GM19035 (cell line): Measurements from ENCODE around the gene FANCM.
A peak's percentile ranks its signal among the peaks of the same experiment; 100 is the strongest.
"Not testable (repeated sequence)": the region's sequence is repeated elsewhere in the genome, so short reads cannot be mapped to it uniquely, and the experiment has no call there.

Source experiments
- ATAC-seq: cut with Tn5 transposase; IDR thresholded peaks from one replicate; pipeline ENCODE4 v1.9.1; 2021; ENCODE audit not compliant: unreplicated experiment

FANCM gene

DNA sequence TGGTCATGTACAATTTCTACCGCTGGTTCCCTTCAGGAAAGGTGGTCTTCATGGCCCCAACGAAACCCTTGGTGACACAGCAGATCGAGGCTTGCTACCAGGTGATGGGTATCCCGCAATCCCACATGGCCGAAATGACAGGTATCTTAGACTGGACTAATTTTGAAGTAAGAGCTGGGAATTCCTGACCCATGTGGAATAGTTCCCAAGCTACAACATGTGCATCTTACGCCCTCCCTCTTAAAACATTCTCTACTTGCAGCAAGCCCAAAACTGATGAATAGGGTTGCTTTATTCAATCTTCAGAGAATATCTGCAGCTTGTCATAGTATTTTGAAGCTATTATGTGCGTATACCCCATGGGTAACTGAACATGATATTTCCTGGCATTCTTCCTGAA lies 669 bp downstream of the FANCM start:
- ATAC-seq: no peak

DNA sequence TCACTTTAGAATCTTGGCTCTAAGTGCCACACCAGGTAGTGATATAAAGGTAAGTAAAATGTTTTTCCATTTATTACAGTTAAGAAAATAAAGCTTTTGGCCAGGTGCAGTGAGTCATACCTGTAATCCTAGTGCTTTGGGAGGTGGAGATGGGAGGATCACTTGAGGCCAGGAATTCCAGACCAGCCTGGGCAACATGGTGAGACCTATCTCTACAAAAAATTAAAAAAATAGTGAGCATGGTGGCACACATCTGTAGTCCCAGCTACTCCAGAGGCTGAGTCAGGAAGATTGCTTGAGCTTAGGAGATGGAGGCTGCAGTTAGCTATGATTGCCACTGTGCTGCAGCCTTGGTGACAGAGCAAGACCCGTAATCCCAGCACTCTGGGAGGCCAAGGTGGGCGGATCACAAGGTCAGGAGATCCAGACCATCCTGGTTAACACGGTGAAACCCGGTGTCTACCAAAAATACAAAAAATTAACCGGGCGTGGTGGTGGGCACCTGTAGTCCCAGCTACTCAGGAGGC lies 5.0 kb downstream of the FANCM start:
- no peak for ATAC-seq

DNA sequence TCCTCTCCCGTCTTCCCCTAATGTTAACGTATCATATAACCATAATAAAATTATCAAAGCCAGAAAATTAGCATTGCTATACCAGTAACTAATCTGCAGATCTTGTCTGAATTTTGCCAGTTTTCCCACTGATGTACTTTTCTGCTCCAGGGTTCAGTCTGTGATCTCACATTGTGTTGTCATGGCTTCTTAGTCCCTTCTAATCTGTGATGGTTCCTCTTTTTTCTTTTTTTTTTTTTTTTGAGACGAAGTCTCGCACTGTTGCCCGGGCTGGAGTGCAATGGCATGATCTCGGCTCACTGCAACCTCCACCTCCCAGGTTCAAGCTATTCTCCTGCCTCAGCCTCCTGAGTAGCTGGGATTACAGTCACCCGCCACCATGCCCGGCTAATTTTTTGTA lies 6.4 kb downstream of the FANCM start:
- not testable (repeated sequence) for ATAC-seq

DNA sequence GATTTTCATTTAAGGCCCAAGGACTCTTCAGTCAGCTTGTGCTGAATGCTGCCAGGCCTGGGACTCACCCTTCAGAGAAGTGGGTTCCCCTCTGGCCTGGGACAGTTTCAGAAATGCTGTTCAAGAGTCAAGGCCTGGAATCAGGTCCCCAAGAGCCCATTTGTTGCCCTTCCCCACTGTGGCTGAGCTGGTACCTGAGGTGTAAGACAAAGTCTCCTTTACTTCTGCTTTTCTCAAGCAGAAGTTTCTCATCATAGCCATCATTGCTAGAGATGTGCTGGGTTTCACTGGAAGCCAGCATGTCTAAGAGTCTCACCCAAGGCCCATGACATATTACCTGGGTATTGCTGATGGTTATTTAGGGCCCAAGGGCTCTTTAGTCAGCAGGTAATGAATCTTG lies 8.9 kb downstream of the FANCM start:
- peak; percentile 49 for ATAC-seq

DNA sequence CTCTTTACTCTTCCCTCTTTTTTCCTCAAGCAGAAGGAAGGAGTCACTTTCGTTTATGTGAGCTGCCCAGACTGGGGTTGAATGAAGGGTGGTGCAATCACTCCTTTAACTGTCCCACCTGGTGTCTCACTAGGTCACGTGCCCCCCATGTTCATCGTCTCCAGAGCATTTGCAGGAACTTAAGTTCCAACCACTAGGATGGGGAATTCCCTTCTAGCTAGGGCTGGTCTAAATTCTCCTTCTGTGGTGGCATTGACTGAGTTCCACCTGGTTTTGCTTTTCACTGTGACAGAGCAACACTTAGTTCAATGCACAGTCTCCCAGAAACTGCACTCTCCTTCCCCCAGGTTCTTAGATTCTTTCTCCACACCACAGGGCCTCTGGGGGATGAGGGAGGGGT lies 9.5 kb downstream of the FANCM start:
- no peak for ATAC-seq

DNA sequence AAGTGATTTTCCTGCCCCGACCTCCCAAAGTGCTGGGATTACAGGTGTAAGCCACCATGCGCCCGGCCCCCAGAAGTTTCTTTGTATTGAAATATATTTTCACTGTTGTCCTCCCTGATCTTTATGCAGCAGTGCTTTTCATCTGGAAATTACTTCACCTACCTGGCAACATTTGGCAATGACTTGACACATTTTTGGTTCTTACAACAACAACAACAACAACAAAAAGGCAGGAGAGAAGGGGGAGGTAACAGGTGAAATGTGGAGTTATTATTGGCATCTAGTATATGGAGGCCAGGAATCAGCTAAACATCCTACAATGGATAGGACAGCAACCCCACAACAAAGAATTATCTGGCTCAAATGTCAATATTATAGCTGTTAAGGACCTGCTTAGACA lies 13.9 kb downstream of the FANCM start:
- ATAC-seq: no peak

DNA sequence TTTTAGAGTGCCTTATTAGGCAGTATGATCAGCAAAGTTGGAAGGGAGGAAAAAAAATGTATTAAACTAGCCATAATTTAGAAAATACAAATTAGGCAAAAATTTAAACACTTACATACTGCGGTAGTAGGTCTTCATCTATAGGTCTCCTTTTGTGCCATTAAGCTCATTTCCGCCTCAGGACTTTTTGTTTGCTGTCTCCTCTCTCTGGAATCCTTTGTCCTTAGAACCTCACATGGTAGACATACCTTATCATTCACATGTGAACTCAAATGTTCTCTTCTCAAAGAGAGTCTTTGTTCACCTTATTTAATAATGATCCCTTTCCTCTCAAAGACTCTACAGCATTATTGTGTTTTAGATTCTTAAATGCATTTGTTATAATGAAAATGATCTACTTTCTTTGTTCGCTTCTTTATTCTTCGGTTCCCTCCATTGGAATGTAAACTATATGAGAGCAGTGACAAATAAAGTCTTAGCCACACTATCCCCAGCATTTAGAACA lies 14.7 kb downstream of the FANCM start:
- no peak for ATAC-seq

DNA sequence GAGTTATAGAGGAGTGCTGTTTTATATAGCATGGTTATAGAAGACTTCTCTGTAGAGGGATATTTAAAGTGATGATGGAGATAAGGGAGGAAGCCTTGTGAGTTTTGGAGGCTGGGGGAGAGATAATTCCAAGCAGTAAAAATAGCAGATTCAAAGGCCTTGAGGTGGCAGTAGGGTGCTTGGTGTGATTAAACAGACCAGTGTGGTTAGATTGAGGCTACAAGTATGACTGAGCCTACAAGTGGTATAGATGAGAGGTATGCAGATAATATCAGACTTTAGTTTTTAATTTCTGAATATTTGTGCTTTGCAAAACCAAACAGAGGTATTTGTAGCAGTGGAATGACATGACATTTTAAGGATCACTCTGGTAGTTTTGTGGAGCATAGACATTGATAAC lies 20.3 kb downstream of the FANCM start:
- peak; percentile 64 for ATAC-seq

DNA sequence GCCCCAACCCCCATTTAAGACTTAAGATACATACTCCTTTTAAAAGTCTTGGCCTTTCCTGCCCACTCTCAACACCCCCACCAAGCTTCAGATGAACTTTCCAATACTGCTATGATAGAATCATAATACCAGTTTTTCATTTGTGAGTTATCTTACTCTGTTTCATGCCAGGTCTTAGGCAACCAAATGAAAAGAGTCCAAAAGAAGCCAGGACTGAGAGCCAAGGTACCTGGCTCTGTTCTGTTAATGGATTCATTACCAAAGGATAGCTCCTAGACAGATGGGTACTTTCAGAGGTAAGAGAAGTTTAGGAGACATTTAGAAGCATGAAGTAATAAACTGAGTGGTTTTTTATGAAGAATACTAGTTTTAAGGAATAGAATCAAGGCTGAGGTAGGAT lies 34.2 kb downstream of the FANCM start:
- ATAC-seq: no peak

DNA sequence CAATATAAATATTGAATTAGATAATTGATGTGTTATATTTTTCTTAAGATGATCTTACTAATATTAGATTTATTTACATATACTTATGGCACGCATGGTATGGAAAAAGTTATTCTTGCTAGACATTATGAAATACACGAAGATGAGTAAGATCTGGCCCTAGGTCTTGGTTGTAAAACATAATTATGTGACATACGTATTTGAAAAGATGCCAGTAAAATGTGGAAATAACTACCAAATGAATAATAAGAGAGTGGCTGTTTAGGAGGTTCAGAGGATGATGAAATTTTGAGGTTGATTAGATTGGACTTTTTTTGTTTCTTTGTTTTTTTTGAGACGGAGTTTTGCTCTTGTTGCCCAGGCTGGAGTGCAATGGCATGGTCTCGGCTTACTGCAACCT lies 41.3 kb downstream of the FANCM start:
- no peak for ATAC-seq

DNA sequence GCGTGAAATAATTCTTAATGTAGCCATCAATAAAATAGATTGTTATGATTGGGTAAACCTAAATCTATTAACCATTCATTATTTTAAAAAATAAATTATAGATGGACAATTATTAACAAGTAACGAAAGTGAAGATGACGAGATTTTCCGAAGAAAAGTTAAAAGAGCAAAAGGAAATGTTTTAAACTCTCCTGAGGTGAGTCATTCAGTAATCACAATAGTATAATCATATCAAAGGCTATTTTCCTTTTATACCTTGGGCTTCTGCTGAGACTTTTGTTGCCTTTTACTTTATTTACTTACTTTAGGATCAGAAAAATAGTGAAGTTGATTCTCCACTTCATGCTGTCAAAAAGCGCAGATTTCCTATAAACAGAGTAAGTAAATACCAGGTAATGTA lies 45.6 kb downstream of the FANCM start:
- no peak for ATAC-seq

DNA sequence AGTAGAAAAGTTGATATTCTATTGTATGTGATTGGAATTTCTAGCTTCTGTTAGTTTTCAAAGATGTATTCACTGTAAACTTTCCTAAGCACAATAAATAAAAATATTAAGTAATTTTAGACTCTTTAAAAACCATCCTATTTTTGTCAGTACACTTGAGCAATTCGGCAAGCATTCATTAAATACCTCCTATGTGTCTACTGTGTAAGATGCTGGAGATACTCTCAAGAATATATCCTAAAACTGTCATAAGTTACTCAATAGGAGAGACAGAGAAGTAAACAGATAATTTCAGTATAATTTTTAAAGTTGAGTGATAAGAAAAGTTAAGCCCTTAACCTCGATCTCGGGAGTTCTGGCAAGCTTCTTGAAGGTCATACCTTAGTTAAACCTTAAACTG lies 46.1 kb downstream of the FANCM start:
- ATAC-seq: no peak

DNA sequence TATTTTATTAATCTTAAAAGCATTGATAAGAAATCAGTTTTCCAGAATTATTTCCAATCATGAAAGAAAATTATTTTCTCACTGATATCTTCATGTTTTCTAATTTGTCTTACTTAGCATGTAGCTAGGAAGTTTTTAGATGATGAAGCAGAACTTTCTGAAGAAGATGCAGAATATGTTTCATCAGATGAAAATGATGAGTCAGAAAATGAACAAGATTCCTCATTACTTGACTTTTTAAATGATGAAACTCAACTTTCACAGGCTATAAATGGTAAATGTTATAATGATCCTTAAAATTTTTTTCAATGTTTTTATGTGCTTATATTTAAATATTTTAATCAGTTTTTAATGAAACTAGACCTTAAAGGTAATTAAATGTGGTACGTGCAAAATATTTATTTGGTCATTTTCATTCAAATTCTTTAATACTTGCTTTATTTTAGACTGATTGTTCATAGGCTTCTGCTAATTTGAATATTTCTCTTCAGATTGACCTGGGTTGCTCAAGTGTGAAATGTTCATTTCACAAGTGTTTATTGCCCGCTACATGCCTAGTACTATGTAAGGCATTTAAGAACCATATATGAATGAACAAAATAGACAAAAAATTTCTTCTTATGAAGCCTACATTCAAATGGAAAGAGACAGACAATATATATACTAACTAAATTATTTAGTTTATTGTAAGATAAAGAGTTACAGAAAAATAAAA lies 49.5 kb downstream of the FANCM start:
- no peak for ATAC-seq

DNA sequence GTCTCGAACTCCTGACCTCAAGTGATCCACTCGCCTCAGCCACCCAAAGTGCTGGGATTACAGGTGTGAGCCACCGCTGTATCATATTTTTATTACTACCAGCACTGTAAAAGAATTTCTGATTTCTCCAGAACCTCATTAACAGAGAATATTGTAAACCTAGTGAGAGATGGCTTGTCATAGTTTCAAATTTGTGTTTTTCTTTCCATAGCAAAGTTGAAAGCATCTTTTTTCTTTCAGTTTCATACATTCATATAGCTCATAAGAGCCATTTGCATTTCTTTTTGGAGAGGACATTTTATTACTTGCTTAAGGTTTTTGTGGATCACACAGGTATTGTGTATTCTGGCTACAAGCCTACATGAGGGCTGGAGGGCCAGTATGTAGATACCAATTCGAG lies 59.2 kb downstream of the FANCM start:
- ATAC-seq: no peak

DNA sequence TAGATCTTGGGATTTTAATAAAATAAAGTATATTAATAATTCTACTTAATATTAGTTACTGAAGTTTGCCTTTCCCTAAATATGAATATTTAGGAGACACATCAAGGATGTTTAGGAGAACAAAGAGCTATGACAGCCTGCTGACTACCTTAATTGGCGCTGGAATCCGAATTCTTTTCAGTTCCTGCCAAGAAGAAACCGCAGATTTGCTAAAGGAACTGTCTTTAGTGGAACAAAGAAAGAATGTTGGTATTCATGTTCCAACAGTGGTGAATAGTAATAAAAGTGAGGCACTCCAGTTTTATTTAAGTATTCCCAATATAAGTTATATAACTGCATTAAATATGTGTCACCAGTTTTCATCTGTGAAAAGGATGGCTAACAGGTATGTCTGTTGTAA lies 62.8 kb downstream of the FANCM start:
- ATAC-seq: no peak

DNA sequence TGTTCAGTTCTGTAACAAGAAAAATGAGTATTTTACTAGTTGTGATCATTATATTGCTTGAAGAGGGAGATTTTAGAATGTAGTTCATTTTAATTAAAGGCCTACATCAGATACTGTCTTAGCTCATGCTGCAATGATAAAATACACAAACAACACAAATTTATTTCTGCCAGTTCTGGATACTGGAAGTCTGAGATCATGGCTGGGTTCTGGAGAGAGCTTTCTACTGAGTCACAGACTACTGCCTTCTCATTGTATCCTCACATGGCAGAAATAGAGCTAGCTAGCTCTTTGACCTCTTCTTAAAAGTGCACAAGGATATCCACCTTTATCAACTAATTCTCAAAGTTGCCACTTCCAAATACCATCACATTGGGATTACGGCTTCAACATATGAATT lies 63.5 kb downstream of the FANCM start:
- no peak for ATAC-seq

DNA sequence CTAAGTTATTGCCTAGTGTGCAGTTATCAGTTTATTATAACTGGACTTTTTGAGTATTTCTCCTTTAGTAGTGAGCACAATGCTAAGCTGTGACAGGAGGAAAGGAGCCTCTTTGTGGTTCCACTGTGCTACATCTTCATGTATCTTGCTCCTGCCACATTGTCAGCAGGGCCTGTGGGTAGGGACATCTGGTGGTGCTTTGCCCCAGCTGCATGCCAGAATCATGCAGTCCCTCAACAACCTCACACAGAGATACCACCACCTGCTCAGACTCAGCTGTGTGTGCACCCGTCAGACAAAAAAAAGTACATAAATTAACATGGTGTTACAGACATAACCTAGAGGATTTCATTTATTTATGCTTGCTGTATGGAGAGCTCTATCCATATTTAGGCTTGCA lies 66.2 kb downstream of the FANCM start:
- ATAC-seq: peak; percentile 63

DNA sequence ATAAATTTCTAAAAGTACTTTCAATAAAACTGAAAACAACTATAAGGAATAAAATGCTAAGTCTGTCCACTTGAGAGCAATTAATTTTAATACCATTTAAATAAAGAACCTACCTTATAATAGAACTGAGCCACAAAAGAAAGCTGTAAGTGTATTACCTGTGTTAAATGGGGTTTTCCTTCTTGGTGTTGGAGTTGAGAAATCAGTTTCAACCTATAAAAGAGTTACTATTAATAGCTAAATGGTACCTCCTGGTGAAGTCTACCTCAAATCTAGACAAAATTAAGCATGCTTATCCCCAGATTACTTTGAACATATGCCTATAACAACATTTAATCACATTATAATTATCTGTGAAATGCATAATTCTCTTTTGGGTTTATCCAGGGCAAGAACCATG lies 68.5 kb downstream of the FANCM start:
- no peak for ATAC-seq

DNA sequence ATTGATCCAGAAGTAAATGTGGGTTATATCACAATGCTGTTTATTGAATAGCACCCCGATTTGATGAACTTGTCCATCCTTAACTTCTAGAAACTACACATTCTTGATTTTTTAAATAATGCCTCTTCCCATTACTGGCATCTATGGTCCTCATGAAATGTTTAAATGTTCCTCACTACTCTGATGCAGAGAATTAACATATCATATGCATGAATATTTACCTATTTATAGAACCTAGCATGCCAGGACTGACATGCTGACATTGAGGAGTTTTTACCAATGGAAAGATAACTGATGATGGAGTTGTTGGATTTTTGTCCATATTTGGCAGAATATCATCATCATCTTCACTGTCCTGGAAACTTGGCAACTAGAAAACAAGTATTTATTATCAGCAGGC lies 74.4 kb downstream of the FANCM start:
- no peak for ATAC-seq

DNA sequence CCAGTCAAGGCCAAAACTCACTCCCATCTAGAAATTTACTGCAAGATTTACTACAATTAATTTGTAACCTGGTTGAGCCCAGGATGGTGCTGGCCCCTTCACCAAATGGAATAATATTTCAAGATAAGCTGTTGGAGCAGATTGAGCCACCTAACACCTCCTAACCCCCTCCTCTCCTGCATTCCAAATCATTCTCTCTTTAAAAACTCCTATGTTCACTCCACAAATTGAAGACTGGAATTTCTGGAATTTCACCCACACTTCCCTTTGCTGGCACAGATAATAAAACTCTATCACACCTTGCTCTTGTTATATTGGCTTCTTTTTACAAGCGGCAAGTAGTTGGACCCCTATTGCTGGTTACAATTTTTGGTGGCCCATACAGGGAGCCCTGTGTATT lies 75.6 kb downstream of the FANCM start:
- no peak for ATAC-seq

DNA sequence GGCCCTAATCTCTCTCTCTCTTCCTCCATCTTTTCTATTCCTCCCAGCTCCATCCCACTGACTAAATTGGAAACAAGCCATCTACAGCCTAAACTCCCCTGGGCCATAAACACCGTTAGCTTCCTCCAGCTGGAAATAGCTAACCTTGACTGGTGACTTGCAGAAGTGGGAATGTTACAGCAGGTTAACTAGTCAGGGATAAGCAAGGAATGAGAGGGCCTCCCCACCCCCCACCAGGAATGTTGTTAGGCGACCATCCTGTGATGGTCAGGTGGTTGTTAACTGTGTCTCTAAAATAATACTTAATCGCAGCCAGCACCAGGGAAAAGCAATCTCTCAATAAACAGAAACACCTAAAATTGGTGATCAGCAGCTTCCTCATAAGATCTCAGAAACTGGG lies 76.5 kb downstream of the FANCM start:
- ATAC-seq: no peak

DNA sequence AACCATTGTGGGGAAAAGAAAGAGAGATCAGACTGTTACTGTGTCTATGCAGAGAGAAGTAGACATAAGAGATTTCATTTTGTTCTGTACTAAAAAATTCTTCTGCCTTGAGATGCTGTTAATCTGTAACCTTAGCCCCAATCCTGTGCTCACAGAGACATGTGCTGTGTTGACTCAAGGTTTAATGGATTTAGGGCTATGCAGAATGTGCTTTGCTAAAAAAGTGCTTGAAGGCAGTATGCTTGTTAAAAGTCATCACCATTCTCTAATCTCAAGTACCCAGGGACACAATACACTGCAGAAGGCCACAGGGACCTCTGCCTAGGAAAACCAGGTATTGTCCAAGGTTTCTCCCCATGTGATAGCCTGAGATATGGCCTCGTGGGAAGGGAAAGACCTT lies 78.0 kb downstream of the FANCM start:
- ATAC-seq: not testable (repeated sequence)

DNA sequence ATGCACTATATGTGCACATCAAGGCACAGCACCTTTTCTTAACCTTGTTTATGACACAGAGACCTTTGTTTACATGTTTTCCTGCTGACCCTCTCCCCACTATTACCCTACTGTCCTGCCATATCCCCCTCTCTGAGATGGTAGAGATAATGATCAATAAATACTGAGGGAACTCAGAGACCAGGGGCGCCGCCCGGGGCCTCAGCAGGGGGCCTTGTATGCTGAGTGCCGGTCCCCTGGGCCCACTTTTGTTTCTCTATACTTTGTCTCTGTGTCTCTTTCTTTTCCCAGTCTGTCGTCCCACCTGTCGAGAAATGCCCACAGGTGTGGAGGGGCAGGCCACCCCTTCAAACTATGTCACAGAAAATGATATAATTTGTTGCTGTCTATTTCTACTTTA lies 78.6 kb downstream of the FANCM start:
- not testable (repeated sequence) for ATAC-seq
